Measurements from ENCODE around the gene ZDHHC7. TPM values are rescaled to one million over a fixed set of nuclear protein-coding genes. Genes with fewer than 3 reads are reported as not detected.

The ZDHHC7 gene
- total RNA-seq, 1 donor from 2014 or later, result 35.1 TPM

DNA sequence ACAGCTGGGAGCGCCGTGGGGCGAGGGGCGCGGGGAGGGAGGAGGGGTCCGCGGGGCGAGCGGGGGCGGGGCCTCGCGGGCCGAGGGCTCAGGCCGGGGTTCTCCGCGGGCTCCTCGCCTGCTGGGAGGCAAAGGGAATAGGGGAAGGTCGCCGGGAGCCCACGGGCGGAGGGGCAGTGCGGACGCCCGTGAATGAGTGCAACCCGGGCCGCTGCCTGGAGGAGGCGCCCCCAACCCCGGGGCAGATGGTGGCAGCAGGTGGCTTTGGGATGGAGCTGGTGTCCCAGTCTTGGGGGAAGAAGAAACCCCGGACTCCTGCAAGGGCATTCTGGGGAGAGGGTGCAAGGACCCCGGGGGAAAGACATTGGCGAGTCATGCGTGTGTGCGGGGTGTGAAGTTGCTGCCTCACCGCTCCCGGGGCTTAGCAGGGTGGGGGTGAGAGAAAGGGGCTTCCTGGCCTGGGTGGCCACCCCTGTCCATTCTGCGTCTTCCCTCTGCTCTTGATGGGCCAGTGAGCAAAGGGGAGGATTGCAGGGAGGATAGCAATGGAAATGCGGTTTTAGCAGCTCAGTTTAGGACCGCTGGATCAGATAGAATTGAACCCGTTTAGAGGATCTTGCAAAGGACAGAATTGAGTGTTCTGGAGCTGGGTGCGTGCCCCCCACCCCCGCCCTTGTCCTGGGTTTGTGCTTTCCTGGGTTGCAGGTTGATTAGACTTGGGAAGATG is 16.8 kb upstream of the ZDHHC7 start:
- ATAC-seq (ENCODE audit: poor library complexity) (peak; percentile 34), DNase-seq (peak; percentile 50)
- intact Hi-C loops (cut with DNase I), result loop anchor here (10.0 kb wide), 1 partner anchor 57 kb away; no protein-coding TSS in a partner anchor

- DNase-seq (peak; percentile 96), ATAC-seq (ENCODE audit: poor library complexity) (peak; percentile 93)
- intact Hi-C loops (cut with DNase I), result loop anchor here (10.0 kb wide), 1 partner anchor 57 kb away; no protein-coding TSS in a partner anchor
Measured at GRCh38 chr16:85027349-85027957, 16.1 kb upstream of the ZDHHC7 start, which contains the start of gene KIAA0513. TSS of gene KIAA0513 (plus strand) at chr16:85027795. CDS start at chr16:85067072, 39,277 bp downstream.

- ATAC-seq (ENCODE audit: poor library complexity), result no peak
- DNase-seq, result no peak
- intact Hi-C loops (cut with DNase I), result loop anchor here (10.0 kb wide), 1 partner anchor 58 kb away; no protein-coding TSS in a partner anchor
Measured at GRCh38 chr16:85026703-85027102, 15.4 kb upstream of the ZDHHC7 start.

GRCh38 chr16:85025781-85026653 is 14.7 kb upstream of the ZDHHC7 start:
- DNase-seq (no peak), ATAC-seq (ENCODE audit: poor library complexity) (no peak)
- intact Hi-C loops (cut with DNase I), result loop anchor here (10.0 kb wide), 1 partner anchor 59 kb away; no protein-coding TSS in a partner anchor

- DNase-seq (peak; percentile 69), ATAC-seq (ENCODE audit: poor library complexity) (peak; percentile 72)
- intact Hi-C loops (cut with DNase I), result loop anchor here (10.0 kb wide), 1 partner anchor 65 kb away; no protein-coding TSS in a partner anchor
Measured at GRCh38 chr16:85019659-85020245, 8.4 kb upstream of the ZDHHC7 start.

DNA sequence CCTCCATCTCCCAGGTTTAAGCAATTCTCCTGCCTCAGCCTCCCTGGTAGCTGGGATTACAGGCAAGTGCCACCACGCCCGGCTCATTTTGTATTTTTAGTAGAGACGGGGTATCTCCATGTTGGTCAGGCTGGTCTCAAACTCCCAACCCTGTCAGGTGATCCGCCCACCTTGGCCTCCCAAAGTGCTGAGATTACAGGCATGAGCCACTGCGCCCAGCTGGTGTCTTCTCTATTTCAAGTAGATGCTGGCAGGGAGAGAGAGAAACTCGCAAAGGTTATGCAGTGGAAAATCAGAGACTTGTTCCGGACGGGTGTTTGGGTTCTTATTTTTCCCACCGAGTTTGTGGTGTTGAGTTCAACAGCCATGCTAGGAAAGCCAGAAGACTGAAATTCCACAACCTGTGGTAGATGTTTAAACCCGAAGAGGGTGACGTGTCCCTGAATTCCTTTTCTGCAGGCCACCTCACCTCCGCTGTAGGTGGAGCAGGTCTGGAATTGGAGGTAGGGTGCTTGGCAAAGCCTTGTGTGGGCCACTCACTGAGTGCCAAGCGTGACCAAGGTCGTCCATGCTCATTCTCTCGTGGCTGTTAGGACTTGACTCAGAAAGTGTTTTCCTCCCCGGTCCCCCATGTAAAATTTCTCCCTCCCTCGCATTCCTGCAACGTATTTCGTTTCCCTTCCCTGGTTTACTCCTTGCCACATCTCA is 7.3 kb upstream of the ZDHHC7 start:
- DNase-seq (no peak), ATAC-seq (ENCODE audit: poor library complexity) (no peak)
- intact Hi-C loops (cut with DNase I), result no loop called here

DNA sequence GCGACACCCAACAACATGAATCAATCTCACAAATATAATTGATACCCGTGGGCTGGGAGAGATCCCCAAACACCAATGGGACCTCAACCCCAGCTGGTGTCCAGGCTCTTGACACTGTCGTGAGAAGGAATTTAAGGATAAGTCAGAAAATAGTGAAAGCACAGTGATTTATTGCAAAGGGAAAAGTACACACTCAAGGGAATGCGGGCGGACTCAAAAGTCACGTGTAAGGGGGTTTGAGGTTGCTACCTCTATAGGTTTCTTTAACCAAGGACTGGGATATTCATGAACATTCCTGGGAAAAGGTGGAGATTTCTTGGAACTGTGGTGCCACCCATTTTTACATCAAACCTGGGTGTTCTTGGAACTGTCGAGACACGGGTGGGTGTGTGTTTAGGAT is 6.3 kb upstream of the ZDHHC7 start:
- intact Hi-C loops (cut with DNase I), result no loop called here
- no peak for DNase-seq
- ATAC-seq (ENCODE audit: poor library complexity), result no peak

DNA sequence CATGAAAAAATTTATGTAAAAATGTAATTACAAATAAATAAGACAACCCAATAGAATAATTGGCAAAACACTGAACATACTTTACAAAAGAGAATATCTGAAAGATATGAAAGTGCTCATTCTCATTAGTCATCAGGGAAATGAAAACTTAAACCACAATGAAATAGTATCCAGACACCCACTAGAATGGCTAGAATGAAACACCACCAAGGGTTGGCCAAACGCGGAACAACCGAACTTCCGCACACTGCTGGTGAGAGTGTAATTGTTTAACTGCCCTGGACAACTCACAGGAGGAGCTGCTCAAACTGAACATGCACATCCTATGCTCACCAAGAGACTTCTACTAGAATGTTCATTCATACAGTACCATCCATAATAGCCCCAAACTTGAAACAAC is 5.8 kb upstream of the ZDHHC7 start:
- DNase-seq (no peak), ATAC-seq (ENCODE audit: poor library complexity) (peak; percentile 59)
- intact Hi-C loops (cut with DNase I), result no loop called here

GRCh38 chr16:85015481-85016187 is 4.3 kb upstream of the ZDHHC7 start:
- intact Hi-C loops (cut with DNase I), result no loop called here

DNA sequence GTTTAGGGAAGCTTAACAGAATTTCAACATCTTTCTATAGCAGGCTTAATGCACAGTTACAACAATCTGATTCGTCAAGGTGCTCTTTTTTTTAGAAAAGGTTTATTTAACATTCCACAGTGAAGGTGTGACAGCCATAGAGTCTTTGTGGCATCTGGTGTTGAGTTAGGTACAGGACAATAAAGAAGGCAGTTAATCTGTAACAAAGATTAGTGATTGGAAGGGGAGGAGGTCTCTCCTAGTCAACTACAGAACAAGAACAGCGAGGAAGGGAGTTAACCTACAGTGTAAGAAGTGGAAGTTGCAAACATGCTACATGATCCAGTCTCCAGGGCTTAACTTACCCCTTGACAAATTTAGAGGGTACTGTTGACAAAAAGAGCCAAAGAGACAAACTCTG is 3.0 kb upstream of the ZDHHC7 start:
- ATAC-seq (ENCODE audit: poor library complexity), result no peak
- intact Hi-C loops (cut with DNase I), result no loop called here
- DNase-seq, result no peak

More at GRCh38 chr16:85015481-85016187, 4.3 kb upstream of the ZDHHC7 start:
- DNase-seq (no peak), ATAC-seq (ENCODE audit: poor library complexity) (no peak)

- DNase-seq, result no peak
- no peak for ATAC-seq (ENCODE audit: poor library complexity)
- intact Hi-C loops (cut with DNase I), result no loop called here
Measured at GRCh38 chr16:85011846-85012284, 530 bp upstream of the ZDHHC7 start.

- no peak for ATAC-seq (ENCODE audit: poor library complexity)
- no peak for DNase-seq
- intact Hi-C loops (cut with DNase I), result no loop called here
Measured at GRCh38 chr16:85010446-85010930, 847 bp downstream of the ZDHHC7 start.

DNA sequence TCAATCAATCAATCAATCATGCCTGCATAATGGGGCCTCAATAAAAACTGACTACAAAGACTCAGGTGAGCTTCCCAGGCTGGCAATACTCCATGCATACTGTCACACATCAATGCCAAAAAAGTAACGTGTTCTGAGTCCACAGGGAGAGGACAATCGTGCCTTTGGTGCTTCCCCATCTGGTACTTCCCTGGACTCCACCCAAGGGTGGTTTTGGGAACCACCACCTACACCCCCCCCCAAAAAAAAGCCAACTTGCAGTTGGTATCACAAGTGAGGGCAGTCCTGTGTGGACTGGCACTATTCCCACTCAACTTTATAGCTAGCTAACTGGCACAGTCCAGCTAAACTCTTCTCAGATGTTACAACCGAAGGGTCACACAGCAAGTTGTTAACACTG is 3.1 kb downstream of the ZDHHC7 start:
- intact Hi-C loops (cut with DNase I), result no loop called here
- DNase-seq (no peak), ATAC-seq (ENCODE audit: poor library complexity) (no peak)

GRCh38 chr16:85007496-85008214 is 3.7 kb downstream of the ZDHHC7 start:
- DNase-seq (no peak), ATAC-seq (ENCODE audit: poor library complexity) (no peak)
- intact Hi-C loops (cut with DNase I), result no loop called here

DNA sequence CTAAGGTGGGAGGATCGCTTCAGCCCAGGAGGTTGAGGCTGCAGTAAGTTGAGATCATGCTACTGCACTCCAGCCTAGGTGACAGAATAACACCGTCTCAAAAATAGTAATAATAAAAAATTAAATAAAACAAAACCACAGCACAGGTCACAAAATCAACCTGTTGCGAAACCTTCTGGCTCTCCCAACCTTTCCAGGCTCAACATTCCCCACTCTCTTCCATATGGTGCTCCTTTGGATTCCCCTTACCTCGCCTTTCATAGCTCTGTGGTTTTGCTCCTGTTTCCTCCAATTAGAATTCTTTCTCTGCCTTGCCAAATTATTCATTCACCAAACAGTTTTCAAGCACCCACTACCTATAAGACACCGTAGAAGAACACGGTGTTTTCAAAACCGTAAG is 4.7 kb downstream of the ZDHHC7 start:
- intact Hi-C loops (cut with DNase I), result no loop called here
- no peak for ATAC-seq (ENCODE audit: poor library complexity)
- no peak for DNase-seq

- intact Hi-C loops (cut with DNase I), result no loop called here
- ATAC-seq (ENCODE audit: poor library complexity) (peak; percentile 45), DNase-seq (no peak)
Measured at GRCh38 chr16:85005285-85006069, 5.9 kb downstream of the ZDHHC7 start.

Measured in Right ventricle myocardium superior (tissue), 1 donor.